Measurements from ENCODE around the gene ANO1. TPM values are rescaled to one million over a fixed set of nuclear protein-coding genes. Genes with fewer than 3 reads are reported as not detected.

Gene ANO1
- total RNA-seq, 1 experiment from 2014 or later, result 17.8 TPM

DNA sequence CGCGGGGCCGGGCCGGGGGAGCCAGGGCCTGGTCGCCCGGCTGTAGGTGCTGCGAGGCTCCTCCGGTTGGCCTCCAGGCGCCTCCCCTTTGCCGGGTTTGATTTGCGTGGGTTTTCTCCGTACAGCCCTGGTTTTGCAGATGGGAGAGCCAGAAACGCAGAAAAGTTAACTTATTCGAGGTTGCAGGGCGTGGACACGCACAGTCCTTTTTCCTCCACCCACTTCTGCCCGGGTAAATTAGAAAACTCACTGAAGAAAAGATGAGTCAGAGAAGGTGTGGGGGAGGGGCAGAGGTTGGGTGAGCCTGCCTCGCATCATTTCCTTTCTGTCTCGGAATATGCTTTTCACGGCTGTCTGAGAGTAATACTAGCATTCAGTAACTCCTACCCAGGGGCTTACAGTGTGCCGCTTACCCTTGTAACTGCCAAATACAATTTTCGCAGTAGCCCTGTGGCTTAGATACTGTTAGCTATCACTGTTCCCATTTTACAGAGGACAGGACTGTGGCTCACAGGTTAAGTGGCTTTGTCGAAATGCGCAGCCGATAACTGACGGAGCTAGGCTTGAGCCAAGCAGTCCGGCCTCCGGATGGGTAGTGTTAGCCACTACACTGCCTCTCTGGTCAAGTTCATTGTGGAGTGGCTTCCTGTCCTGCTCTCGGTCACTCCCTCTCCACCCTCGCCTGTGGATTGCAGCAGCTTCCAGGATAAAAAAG is 125.8 kb downstream of the ANO1 start:
- TSS peak; percentile 96 for BruUV-seq (replicated peaks)
- Mint-ChIP-seq H3K27ac (ENCODE audit: unreplicated experiment) (peak overlapping the region; percentile 73), H3K9me3 (ENCODE audit: low read depth, unreplicated experiment) (no peaks in the 10 kb centered on the region), H3K4me3 (ENCODE audit: low read depth, unreplicated experiment) (peak overlapping the region; percentile 88), H3K36me3 (ENCODE audit: insufficient read depth, unreplicated experiment) (peaks cover 62% of the 10 kb centered on the region), H3K4me1 (ENCODE audit: low read depth, unreplicated experiment) (peaks cover 37% of the 10 kb centered on the region), H3K27me3 (ENCODE audit: unreplicated experiment) (no peaks in the 10 kb centered on the region)
- intact Hi-C loops (cut with micrococcal nuclease; ENCODE audit: unreplicated experiment), result no loop called here
- peak; percentile 83 for DNase-seq
- CTCF ChIA-PET, result interaction anchor here (0.6 kb wide), 1 partner anchor 333 kb away, joined by 12 read pairs; no protein-coding TSS in a partner anchor
- TF ChIP-seq, protein P1, sequence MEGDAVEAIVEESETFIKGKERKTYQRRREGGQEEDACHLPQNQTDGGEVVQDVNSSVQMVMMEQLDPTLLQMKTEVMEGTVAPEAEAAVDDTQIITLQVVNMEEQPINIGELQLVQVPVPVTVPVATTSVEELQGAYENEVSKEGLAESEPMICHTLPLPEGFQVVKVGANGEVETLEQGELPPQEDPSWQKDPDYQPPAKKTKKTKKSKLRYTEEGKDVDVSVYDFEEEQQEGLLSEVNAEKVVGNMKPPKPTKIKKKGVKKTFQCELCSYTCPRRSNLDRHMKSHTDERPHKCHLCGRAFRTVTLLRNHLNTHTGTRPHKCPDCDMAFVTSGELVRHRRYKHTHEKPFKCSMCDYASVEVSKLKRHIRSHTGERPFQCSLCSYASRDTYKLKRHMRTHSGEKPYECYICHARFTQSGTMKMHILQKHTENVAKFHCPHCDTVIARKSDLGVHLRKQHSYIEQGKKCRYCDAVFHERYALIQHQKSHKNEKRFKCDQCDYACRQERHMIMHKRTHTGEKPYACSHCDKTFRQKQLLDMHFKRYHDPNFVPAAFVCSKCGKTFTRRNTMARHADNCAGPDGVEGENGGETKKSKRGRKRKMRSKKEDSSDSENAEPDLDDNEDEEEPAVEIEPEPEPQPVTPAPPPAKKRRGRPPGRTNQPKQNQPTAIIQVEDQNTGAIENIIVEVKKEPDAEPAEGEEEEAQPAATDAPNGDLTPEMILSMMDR (IDR thresholded peaks at IDR 0.05; ENCODE audit: unreplicated experiment), result no peak

DNA sequence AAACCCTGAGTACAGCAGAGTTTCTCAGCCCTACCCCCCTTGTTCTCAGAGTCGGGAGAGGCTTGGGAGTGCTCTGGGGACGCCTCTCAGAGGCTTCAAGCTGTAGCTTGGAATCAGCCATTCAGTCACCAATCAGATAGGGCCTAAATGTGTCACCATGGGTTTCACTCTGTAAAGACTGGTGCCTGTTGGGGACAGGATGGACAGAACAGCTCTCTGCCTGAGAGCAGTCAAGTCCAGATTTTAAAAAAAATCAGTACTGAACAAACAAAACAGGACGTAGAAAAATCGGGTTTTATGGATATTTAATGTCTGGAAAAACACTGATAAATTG is 126.3 kb downstream of the ANO1 start:
- BruUV-seq (replicated peaks), result no TSS peak
- peaks cover 42% of the 10 kb centered on the region for H3K4me1 Mint-ChIP-seq (ENCODE audit: low read depth, unreplicated experiment)
- peak overlapping the region; percentile 73 for H3K27ac Mint-ChIP-seq (ENCODE audit: unreplicated experiment)
- intact Hi-C loops (cut with micrococcal nuclease; ENCODE audit: unreplicated experiment), result no loop called here
- H3K27me3 Mint-ChIP-seq (ENCODE audit: unreplicated experiment), result no peaks in the 10 kb centered on the region
- no peaks in the 10 kb centered on the region for H3K9me3 Mint-ChIP-seq (ENCODE audit: low read depth, unreplicated experiment)
- DNase-seq, result no peak
- H3K36me3 Mint-ChIP-seq (ENCODE audit: insufficient read depth, unreplicated experiment), result peaks cover 68% of the 10 kb centered on the region
- peak overlapping the region; percentile 88 for H3K4me3 Mint-ChIP-seq (ENCODE audit: low read depth, unreplicated experiment)
- TF ChIP-seq, protein P1 (IDR thresholded peaks at IDR 0.05; ENCODE audit: unreplicated experiment), result no peak
- CTCF ChIA-PET, result interaction anchor here (0.6 kb wide), 2 partner anchors 18 to 334 kb away, joined by 4 to 12 read pairs; no protein-coding TSS in a partner anchor

DNA sequence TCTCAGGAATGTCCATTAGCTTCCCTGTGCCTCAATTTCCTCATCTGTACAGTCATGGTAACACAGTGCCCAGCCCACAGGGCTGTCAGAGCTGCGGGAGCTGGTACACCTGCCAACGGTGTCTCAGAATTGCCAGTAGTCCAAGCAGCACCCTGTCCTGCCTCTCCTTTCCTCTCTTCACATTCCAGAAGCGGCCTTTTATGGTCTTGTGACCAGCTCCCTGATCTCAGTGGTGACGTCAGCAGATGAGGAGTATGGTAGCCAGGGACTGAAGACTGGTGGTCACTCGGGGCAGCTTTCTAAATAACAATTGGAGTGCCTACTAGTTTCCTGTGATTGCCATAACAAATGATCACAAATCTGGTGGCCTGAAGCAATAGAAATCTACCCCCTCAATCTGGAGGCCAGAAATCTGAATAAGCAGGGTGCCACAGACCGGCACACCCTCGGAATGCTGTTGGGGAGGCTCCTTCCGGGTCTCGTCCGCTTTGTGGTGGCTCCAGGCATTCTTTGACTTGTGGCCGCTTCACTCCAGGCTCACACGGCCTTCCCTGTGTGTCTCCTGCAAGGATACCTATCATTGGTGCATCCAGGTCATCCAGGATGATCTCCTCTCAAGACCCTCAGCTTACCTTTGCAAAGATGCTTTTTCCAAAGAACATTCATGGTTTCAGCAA is 127.1 kb downstream of the ANO1 start:
- H3K27me3 Mint-ChIP-seq (ENCODE audit: unreplicated experiment), result no peaks in the 10 kb centered on the region
- no peak for DNase-seq
- intact Hi-C loops (cut with micrococcal nuclease; ENCODE audit: unreplicated experiment), result no loop called here
- H3K9me3 Mint-ChIP-seq (ENCODE audit: low read depth, unreplicated experiment), result no peaks in the 10 kb centered on the region
- H3K27ac Mint-ChIP-seq (ENCODE audit: unreplicated experiment), result no peak overlapping the region
- H3K4me1 Mint-ChIP-seq (ENCODE audit: low read depth, unreplicated experiment), result peaks cover 45% of the 10 kb centered on the region
- CTCF ChIA-PET, result interaction anchor here (0.6 kb wide), 1 partner anchor 17 kb away, joined by 4 read pairs; no protein-coding TSS in a partner anchor
- BruUV-seq (replicated peaks), result no TSS peak
- peaks cover 69% of the 10 kb centered on the region for H3K36me3 Mint-ChIP-seq (ENCODE audit: insufficient read depth, unreplicated experiment)
- TF ChIP-seq, protein P1 (IDR thresholded peaks at IDR 0.05; ENCODE audit: unreplicated experiment), result no peak
- H3K4me3 Mint-ChIP-seq (ENCODE audit: low read depth, unreplicated experiment), result peak overlapping the region; percentile 88

DNA sequence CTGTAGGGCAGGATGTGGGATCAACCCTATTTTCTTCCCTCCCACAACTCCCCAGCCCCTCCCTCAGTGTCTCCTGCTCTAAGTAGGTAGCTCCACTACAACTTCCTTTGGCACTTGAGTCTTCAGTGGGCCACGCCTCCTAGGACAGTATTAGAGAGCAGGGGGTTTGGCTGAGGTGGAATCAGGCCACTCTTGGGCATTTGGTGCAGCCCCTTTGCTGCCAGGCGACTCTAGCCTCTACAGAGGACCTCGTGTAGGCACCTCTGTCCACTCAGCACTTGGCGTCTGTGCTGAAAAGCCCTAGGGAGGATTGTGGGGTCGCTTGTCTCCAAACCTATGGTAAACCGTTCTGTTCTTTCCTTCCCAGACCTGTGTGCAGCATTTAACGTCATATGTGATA is 127.6 kb downstream of the ANO1 start:
- CTCF ChIA-PET, result no interaction called here
- Mint-ChIP-seq H3K4me3 (ENCODE audit: low read depth, unreplicated experiment) (peak overlapping the region; percentile 88), H3K27me3 (ENCODE audit: unreplicated experiment) (no peaks in the 10 kb centered on the region), H3K36me3 (ENCODE audit: insufficient read depth, unreplicated experiment) (peaks cover 69% of the 10 kb centered on the region), H3K4me1 (ENCODE audit: low read depth, unreplicated experiment) (peaks cover 45% of the 10 kb centered on the region), H3K27ac (ENCODE audit: unreplicated experiment) (no peak overlapping the region), H3K9me3 (ENCODE audit: low read depth, unreplicated experiment) (no peaks in the 10 kb centered on the region)
- intact Hi-C loops (cut with micrococcal nuclease; ENCODE audit: unreplicated experiment), result no loop called here
- TF ChIP-seq, protein P1 (IDR thresholded peaks at IDR 0.05; ENCODE audit: unreplicated experiment), result no peak
- BruUV-seq (replicated peaks), result no TSS peak
- DNase-seq, result no peak
